IPS-11a (cell line): ENCODE data around the gene OVCA2.

Source experiments
- H3K4me3 ChIP-seq: one replicate; pipeline ENCODE4 v1.5.1; 2013; ENCODE audit warnings: low read depth, low read length, control low read depth

Gene OVCA2

DNA sequence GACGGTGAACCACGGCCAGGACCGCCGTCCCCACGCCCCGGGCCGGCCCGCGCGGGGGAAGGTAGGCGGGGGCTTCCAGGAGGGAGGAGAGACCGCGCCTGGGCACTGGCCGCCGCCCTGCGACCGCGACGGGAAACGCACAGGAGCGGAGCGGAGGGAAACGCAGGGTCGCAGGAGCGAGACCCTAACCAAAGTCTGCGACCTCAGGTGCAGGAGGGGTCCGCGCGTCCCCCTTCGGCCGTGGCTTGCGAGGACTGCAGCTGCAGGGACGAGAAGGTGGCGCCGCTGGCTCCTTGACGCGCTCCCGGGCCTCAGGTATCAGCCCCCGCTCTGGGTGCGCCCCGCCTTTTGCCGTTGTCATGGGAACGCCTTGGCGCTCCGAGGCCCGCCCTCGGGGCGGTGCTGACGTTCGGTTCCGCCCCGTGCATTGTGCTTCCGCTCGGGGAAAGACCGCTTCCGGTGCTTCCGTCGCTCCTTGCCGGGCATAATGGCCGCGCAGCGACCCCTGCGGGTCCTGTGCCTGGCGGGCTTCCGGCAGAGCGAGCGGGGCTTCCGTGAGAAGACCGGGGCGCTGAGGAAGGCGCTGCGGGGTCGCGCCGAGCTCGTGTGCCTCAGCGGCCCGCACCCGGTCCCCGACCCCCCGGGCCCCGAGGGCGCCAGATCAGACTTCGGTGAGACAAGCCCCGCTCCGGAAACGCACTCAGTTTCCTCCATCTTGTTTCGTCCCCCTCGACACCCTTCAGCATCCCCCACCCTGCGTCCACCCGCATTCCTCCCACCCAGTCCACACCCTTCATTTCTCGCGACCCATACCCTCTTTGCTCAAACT, at the start of gene OVCA2:
OVCA2 (plus strand) TSS at position 462 of the 829 bp plus-strand sequence; CDS start at position 488, 26 bp downstream.
- peak within 1 kb of the TSS; percentile 87 for H3K4me3 ChIP-seq

DNA sequence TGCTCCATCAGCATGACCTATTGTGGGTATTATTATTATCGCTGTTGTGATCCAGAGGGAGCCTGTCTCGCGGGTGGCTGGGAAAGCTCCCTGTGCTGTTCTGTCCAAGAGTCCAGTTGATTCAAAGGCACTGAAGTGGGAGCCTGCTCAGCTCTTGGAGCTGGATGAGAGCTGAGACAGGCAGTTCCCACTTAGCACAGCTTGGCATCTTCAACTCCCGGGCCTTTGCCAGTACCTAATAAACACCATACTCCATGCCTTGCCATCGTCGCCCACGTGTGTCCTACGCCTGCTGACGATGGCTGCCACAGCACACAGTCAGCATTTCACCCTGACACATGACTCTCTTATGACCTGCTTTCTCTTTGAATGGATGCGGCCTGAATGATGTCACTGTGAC, 49.3 kb upstream of the OVCA2 start:
- H3K4me3 ChIP-seq, result no peak overlapping the region

DNA sequence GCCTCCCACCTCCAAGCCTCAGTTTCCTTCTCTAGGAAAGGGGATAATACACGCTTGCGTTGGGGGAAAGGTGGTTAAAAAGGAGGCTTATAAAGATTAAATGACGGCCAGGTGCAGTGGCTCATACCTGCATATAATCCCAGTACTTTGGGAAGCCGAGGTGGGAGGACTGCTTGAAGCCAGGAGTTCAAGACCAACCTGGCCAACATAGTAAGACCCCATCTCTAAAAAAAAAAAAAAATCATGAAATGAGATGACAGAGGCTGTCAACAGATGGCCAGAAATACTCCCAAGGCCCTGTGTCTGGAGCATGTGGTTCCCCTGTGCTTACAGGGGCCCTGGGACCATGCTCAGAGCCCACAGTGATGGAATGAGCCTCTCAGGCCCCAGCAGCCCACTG, 47.1 kb upstream of the OVCA2 start:
- no peak overlapping the region for H3K4me3 ChIP-seq

DNA sequence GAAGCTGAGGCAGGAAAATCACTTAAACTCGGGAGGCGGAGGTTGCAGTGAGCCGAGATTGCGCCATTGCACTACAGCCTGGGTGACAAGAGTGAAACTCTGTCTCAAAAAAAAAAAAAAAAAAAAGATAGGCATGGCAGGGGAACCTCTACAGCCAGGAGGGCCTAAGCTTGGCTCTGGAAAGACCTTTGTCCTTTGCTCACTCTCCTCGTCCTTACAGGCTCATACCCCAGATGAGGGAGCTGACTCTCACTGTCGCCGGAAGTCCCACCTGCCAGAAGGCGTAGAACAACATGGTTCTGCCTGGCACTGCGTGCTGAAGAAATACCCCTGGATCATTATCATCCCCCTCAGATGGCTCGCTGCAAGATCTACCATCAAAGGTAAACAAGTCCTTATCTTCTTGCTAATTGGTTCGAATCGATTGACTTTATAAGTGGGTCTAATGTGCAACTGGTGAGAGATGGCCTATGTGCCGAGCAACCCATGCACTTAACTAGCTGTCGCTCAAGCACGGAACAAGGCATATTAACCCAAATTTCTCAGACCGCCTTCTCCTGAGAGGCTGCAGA, 46.4 kb upstream of the OVCA2 start:
- no peak overlapping the region for H3K4me3 ChIP-seq

DNA sequence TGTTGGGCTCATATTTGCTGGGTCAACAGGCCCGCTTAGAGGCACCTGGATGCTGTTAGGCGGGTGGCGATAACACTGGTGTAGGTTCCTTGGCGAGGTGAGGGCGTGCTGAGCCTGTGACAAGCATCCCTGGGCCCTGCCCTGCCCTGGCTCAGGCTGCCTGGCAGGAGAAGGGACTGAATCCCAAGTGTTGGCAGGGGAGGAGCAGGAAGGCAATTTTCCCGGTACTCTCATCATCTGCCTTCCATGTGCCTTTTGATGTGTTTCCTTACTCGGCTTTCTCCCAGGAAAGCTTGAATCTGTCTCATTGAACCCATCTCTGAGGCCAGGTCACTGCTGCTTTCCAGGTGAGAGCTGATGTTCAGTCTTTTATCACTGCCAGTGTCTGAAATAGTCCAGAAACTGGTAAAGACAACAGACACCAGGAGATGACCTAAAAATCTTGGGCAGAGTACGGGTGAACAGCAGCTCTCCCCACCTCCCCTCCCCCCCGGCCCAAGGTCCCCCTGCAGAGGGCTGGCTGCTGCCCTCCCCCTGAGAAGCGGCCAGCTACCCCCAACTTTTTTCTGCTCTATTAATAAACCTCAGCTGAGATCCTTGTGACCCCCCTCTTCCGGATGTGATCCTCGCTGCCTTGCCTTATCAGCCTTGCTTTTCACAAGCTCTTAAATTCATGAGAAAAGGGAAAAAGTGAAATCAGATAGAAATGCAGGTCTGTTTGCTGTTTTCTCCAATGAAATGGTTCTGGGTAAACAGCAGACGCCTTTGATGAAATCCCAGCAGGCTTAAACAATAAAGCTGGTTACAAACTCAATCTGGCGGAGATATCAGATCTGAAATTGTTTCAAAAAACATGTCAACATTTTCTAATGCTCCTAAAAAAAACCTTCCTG, 45.7 kb upstream of the OVCA2 start:
- H3K4me3 ChIP-seq, result no peak overlapping the region

DNA sequence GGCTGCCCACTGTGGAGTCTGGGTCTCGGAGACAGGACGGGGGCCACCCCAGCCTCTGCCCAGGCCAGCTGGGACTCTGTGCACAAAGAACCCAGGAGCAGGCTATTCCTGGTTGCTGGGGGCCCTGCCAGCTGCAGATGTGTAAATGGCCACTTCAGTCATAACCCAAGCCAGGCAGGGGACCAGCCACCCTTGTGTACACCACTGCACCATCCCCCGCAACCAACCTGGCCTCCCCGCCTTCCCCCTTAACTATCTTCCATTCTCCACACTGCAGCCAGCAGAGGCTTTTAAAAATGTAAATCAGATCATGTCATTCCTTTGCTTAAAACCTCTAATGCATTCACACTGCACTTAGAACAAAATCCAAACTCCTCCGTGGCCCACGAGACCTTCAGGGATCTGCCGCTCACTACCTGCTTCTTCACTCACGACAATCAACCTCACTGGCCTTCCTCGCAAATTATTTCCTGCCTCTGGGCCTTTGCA, 45.0 kb upstream of the OVCA2 start:
- no peak overlapping the region for H3K4me3 ChIP-seq

DNA sequence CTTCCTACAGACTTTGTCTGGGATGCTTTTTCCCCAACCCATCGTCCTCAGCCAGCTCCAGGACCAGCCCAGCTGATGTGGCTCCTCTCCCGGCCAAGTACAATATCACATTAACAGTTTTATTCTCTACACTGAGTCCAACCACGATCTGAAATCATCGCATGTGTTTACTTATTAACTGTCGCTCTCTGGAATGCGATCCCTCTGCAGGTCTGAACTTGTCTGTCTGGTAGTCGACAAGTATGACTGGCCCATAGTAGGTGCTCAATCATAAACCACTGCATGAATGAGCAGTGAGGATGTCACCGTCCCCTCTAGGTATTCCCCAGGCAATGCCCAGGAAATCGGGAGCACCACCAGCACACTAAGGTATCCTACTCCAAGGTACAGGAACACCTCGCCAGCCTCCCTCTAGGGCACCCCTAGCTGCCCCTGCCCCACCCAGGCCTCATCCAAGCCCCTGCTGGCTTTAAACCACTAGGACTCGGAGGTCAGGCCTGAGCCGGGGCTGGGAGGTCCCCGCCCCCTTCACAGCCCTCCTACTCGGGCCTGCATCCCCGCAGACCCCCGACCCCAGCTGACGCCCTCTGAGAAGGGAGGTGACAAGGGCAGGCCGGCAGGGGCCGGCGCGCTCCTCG, 44.4 kb upstream of the OVCA2 start:
- no peak overlapping the region for H3K4me3 ChIP-seq

DNA sequence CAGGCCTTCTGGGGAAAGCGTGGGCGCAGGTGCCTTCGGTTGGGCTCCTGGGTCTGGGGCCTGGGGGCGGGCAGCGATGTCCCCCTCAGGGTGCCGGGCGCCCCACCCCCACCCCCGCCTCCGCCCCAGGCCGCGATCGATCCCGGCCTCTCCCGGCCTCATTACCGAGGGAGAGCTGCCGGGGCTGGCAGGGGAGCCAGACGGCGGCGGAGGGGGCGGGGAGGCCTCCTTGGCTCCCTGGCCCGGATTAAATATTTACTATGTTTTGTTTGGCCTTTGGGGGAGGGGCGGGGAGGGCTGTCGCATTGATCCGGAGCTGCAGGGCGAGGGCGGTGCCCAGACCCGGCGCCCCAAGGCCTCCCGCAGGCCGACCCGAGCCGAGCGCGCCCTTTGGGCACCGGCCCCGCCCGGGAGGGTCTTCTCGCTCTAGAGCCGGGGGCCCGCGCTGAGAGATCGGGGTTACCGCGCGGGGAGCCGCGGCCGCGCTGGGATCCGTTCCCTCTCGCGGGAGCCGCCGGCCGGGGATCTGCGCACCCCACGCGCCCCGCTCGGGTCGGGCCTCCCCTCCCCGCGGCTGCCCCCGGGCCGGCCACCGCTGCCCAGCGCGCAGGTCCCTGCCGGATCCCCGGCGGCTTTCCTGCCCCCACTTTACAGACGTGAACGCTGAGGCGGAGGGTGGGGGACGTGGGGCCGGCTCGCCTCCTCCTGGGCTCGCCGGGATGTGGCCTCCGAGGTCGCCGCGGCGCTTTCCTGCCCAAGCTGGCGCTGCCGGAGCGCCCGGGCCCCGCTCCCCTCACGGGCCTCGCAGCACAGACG, 43.7 kb upstream of the OVCA2 start:
- peak overlapping the region; percentile 27 for H3K4me3 ChIP-seq

DNA sequence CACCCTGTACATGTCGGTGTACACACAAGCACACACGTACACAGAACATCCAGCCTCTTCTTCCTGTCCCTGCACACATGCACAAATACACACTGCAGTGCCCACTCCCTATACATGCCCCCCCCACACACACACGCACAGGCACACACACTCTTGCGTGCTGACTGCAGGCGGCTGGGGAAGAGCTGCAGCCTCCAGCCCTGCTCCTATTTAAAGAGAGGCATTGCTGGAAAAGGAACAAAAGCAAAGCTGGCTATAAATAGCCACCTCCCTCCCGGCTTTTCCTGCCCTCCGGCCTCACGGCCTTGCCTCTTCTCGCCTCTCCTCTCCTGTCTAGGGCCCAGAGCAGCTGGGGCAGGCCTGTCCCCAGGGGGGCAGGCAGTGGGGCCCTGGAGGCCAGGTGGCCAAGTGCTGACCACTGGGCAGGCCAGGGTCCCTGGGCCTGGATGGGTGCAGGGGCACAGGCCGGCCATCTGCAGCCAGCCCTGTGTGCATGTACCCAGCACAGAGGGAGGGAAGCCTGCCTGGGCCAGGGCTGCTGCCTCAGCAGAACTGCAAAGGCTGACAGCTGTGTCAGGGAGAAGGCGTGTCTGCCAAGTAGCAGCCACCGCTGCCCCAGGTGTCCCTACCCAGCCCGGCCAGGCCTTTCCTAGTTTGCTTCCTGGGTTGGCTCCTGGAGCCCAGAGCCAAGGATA, 42.1 kb upstream of the OVCA2 start:
- no peak overlapping the region for H3K4me3 ChIP-seq

DNA sequence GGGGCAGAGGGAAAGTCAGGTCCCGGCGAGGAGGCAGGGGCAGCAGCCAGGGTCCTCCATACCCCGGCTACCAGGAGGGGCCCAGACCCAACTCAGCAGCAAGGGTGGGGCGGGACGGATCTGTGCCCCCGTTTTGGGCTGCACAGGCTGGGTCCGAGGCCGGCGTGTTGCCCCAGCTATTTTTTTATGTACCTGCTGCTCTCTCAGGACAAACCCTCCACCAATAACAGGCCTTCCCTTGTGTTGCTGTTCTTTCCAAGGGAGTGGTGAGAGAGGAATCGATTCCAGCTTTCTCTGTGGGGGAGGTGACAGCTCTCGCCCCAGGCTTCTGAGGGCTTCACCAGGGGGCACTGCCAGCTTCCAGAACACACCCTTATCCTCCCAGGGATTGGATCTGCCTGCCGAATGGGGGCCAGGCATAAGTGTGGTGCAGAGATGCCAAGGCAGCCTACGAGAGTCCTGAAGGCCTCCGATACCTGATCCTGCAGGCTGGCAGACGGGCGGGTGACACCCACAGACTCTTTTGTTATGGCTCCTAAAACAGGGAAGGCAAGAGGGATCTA, 39.0 kb upstream of the OVCA2 start:
- H3K4me3 ChIP-seq, result no peak overlapping the region

DNA sequence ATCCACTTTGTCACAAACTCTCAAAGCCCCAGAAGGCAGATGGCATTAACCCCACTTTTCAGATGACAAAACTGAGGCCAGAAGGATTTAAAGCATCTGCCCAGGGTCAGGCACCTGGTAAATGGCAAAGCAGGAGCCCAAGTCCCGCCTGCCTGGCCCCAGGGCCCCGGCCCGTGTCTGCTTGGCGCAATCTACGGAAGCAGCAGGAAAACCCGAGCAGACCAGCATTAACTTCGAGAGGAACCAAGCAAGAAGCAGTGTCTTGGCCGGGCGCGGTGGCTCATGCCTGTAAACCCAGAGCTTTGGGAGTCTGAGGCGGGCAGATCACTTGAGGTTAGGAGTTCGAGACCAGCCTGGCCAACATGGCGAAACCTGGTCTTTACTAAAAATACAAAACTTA, 38.3 kb upstream of the OVCA2 start:
- H3K4me3 ChIP-seq, result no peak overlapping the region

DNA sequence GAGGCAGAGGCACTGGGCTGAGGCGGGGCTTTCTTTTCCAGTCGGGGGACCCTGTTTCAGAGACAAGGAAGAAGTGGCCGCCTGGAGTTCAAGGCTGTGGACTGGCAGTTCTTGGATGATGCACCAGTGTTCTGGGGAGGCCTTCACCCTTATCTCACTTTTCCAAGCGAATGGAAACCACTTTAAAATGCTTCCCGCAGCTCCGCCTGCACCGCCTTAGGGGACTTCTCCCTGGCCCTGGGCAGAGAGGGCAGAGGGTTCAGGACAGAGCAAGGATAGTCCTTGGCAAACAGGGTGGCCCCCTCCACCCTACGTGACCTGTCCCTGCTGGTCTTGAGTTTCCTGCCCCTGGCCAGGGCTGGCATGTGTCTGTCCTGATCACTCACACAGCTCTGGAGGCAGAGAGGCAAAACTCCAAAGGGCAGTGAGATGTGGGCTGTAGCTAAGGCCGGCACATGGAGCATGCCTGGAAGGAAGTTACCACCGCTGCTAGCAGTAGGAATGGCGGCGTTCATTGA, 37.3 kb upstream of the OVCA2 start:
- H3K4me3 ChIP-seq, result no peak overlapping the region

DNA sequence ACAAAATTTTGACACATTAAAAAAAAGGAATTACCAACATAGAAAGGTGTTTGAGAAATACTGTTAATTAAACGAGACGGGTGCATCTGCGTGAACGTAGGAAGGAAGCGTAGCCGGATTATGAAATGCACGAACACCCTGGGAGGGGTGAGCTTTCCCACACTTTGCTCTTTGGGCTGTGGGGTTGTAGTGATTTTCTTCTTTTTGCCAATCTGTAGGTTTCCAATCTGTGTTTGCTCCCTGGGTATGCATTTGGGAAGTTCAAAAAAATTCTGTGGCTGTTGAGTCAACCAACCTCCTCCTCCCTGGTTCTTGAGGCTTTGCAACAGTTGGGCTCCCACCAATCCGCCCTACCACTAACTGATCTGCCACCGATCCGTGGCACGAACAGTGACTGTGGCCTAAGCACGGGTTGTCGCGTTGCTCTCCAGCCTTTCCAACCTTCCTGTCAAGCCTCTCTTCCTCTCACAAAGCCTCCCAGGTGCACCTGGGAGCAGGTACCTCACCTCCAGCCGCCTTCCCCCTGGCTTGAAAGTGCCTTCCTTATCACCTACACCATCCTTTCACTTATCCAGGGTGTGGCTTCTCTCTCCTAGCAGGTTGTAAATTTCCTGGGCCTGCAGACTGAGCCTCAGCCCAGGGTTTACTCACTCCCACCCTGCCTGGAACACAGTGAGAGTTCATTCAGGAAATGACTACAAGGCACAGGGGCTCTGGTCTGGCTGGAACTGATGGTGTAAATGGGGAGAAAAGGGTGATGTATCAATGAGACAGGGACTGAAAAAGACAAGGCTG, 33.3 kb upstream of the OVCA2 start:
- no peak overlapping the region for H3K4me3 ChIP-seq

DNA sequence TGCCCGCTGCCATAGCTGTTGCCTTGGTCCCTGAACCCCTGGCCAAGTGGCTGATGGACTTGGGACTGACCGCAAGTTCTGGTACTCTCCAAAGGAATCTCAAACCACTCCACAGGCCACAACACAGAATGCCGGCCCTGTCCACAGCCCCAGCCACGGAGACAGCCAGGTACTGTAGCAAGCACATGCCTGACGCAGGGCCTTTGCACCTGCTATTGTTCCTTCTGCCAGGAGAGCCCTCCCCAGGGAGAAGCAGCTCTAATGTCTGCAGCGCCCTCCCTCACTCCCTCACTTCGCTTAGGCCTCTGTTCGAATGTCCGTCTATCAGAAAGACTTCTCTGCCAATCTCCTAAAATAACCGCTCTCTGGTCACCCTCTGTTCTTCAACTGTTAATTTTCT, 32.1 kb upstream of the OVCA2 start:
- H3K4me3 ChIP-seq, result no peak overlapping the region

DNA sequence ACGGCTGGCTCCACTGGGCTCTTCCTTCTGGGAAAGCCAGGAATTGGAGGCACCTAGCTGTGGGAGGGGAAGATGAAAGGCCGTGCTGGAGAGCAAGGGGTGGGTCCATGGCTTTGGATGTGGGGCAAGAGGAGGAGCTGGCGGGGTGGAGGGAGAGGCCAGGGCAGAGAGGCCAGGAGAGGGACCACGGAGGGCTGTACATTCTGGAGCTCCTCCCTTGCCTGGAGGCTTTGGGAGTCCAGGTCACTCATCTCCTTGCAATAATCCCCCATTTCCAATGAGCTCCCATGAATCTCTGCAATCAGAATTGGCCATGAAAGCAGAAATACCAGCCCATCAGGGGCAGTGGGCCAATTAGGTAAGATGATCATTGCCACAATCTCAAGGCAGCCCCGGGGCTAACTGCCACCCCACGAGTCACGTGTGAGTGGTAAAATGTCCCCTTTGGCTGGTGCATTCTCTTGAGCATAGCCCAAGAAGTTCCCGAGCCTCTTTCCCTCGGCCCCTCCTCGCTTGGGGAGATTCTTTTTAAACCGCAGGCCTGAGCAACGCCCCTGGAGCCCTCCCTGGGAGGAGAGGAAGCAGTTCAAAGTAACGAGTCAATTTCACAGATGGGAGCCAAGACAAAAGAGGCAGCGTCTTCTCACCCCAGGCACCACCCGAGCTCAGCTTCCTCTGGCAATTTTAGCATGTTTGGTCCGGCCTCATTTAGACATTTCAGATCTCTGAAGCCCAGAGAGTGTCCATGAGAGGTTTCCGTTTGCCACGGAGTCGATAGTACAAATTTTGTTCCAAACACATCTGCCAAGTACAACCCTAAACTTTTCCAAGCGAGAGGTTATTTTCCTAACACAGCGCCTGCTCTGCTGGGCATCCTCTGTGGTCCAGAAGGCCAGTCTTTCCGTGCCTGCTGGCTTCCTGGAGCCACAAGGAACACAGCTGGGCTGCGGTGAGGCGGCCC, 30.1 kb upstream of the OVCA2 start:
- H3K4me3 ChIP-seq, result no peak overlapping the region

DNA sequence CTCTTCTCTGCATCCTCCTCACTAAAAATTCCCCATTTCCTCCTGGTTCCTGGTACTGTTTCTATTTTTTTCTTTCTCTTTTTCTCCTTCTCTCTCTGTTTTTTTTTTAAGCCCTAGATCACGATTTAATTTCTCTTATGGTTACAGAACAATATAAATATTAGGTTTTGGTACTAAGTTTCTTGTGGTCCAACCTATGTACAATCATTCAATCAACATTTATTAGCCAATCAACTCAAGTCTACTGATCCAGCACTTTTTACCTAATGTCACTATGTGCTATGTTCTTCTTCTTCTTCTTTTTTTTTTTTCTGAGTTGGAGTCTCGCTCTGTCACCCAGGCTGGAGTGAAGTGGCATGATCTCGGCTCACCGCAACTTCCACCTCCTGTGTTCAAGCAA, 29.3 kb upstream of the OVCA2 start:
- H3K4me3 ChIP-seq, result no peak overlapping the region
